ENCODE results near the gene NREP. TPM values are rescaled to one million over a fixed set of nuclear protein-coding genes. Genes with fewer than 3 reads are reported as not detected.
A peak's percentile ranks its signal among the peaks of the same experiment; 100 is the strongest.

NREP gene
- total RNA-seq, 3 donors from 2014 or later = 3.9 to 9.8 (median 9.1) TPM

GRCh38 chr5:111697215-111697614 is 59.8 kb downstream of the NREP start:
- DNase-seq (ENCODE audit: low spot score in 2 of 2) = no peak
- intact Hi-C loops (cut with DNase I; ENCODE audit: low total_unique reads) = no loop called here

GRCh38 chr5:111695991-111696390 is 61.0 kb downstream of the NREP start:
- no peak overlapping the region for H3K4me3 ChIP-seq
- no peaks in the 10 kb centered on the region for H3K36me3 ChIP-seq
- no peak overlapping the region for H3K27ac ChIP-seq
- H3K4me1 ChIP-seq = no peaks in the 10 kb centered on the region
- intact Hi-C loops (cut with DNase I; ENCODE audit: low total_unique reads) = no loop called here
- no peak for DNase-seq (ENCODE audit: low spot score in 2 of 2)
- TF ChIP-seq POLR2A (IDR thresholded peaks at IDR 0.05) = no peak
- TF ChIP-seq POLR2AphosphoS5 (IDR thresholded peaks at IDR 0.05) = no peak
- TF ChIP-seq CTCF (IDR thresholded peaks at IDR 0.05) = no peak
- H3K27me3 ChIP-seq = no peaks in the 10 kb centered on the region
- no peaks in the 10 kb centered on the region for H3K9me3 ChIP-seq

More at GRCh38 chr5:111697215-111697614, 59.8 kb downstream of the NREP start:
- Histone ChIP-seq H3K4me3 (no peak overlapping the region), H3K36me3 (no peaks in the 10 kb centered on the region), H3K4me1 (no peaks in the 10 kb centered on the region), H3K27ac (no peak overlapping the region), H3K9me3 (no peaks in the 10 kb centered on the region), H3K27me3 (no peaks in the 10 kb centered on the region)
- TF ChIP-seq POLR2AphosphoS5 (IDR thresholded peaks at IDR 0.05) (no peak), POLR2A (IDR thresholded peaks at IDR 0.05) (no peak), CTCF (IDR thresholded peaks at IDR 0.05) (no peak)

- Histone ChIP-seq H3K27me3 (no peaks in the 10 kb centered on the region), H3K4me3 (no peak overlapping the region), H3K9me3 (no peaks in the 10 kb centered on the region), H3K4me1 (no peaks in the 10 kb centered on the region), H3K36me3 (no peaks in the 10 kb centered on the region), H3K27ac (no peak overlapping the region)
- no peak for DNase-seq (ENCODE audit: low spot score in 2 of 2)
- intact Hi-C loops (cut with DNase I; ENCODE audit: low total_unique reads) = no loop called here
- TF ChIP-seq POLR2A (IDR thresholded peaks at IDR 0.05) (no peak), POLR2AphosphoS5 (IDR thresholded peaks at IDR 0.05) (no peak), CTCF (IDR thresholded peaks at IDR 0.05) (no peak)
These were observed 62.9 kb downstream of the NREP start for GRCh38 chr5:111694133-111694532.

- Histone ChIP-seq H3K9me3 (no peaks in the 10 kb centered on the region), H3K4me1 (no peaks in the 10 kb centered on the region), H3K27me3 (no peaks in the 10 kb centered on the region), H3K4me3 (no peak overlapping the region), H3K36me3 (no peaks in the 10 kb centered on the region), H3K27ac (no peak overlapping the region)
- intact Hi-C loops (cut with DNase I; ENCODE audit: low total_unique reads) = no loop called here
- no peak for TF ChIP-seq POLR2AphosphoS5 (IDR thresholded peaks at IDR 0.05)
- TF ChIP-seq POLR2A (IDR thresholded peaks at IDR 0.05) = no peak
- TF ChIP-seq CTCF (IDR thresholded peaks at IDR 0.05) = no peak
- DNase-seq (ENCODE audit: low spot score in 2 of 2) = no peak
These were observed 65.1 kb downstream of the NREP start for GRCh38 chr5:111691914-111692313.

GRCh38 chr5:111691508-111691907 is 65.5 kb downstream of the NREP start:
- H3K27ac ChIP-seq = peak overlapping the region in 1 of 2 donors; percentile 4

More at GRCh38 chr5:111691508-111691907, 65.5 kb downstream of the NREP start:
- DNase-seq (ENCODE audit: low spot score in 2 of 2) = no peak
- intact Hi-C loops (cut with DNase I; ENCODE audit: low total_unique reads) = no loop called here
- H3K4me1 ChIP-seq = no peaks in the 10 kb centered on the region
- no peaks in the 10 kb centered on the region for H3K36me3 ChIP-seq
- no peaks in the 10 kb centered on the region for H3K27me3 ChIP-seq
- no peak overlapping the region for H3K4me3 ChIP-seq
- no peaks in the 10 kb centered on the region for H3K9me3 ChIP-seq
- TF ChIP-seq CTCF (IDR thresholded peaks at IDR 0.05) = no peak
- no peak for TF ChIP-seq POLR2A (IDR thresholded peaks at IDR 0.05)
- TF ChIP-seq POLR2AphosphoS5 (IDR thresholded peaks at IDR 0.05) = no peak

Data from breast epithelium (tissue), 4 donors.